HL-60 (cell line): ENCODE measurements around the gene GAP43.

Experiments used
- DNase-seq, 2 experiments: peaks; one replicate each; pipeline ENCODE4 v3.0.0-alpha.2; 2010 to 2020; ENCODE audit warnings: low read depth in 1 of 2, low spot score in 1 of 2
- H3K27ac ChIP-seq: fragments of 250-450 bp; sonication (Bioruptor Pico); replicated peaks from 2 replicates; pipeline ENCODE4 v1.5.1; 2020; ENCODE audit warnings: mild to moderate bottlenecking, moderate library complexity
- H3K27me3 ChIP-seq: fragments of 250-450 bp; sonication (Bioruptor Pico); 2 replicates; pipeline ENCODE4 v1.5.1; 2021; ENCODE audit warnings: mild to moderate bottlenecking, moderate library complexity; ENCODE audit not compliant: insufficient read depth, poor library complexity, severe bottlenecking
- H3K4me3 ChIP-seq: replicated peaks from 2 replicates; pipeline ENCODE4 v1.5.1; 2011; ENCODE audit warnings: mild to moderate bottlenecking, control low read depth, low read length; ENCODE audit not compliant: insufficient read depth
- CTCF ChIP-seq: IDR thresholded peaks from one replicate; pipeline ENCODE4 v1.5.1; 2011; ENCODE audit warnings: low read length, control low read depth, inconsistent platforms; ENCODE audit not compliant: insufficient read depth
- GABPA ChIP-seq: IDR thresholded peaks from 2 replicates; pipeline ENCODE4 v1.6.1; 2012; ENCODE audit warnings: low read depth
- POLR2AphosphoS5 ChIP-seq: IDR thresholded peaks from 2 replicates; pipeline ENCODE4 v1.6.1; 2012; ENCODE audit warnings: low read depth
- REST ChIP-seq: IDR thresholded peaks from 2 replicates; pipeline ENCODE4 v1.6.1; 2012; ENCODE audit warnings: low read depth; ENCODE audit not compliant: insufficient replicate concordance
- SPI1 ChIP-seq: IDR thresholded peaks from 2 replicates; pipeline ENCODE4 v1.6.1; 2012; ENCODE audit warnings: low read depth, mild to moderate bottlenecking, borderline replicate concordance

The GAP43 gene

GRCh38 chr3:115693868-115694267 lies 70.6 kb downstream of the GAP43 start:
- no peak overlapping the region for H3K4me3 ChIP-seq
- H3K27ac ChIP-seq: no peak overlapping the region
- no peak for DNase-seq
- no peak for TF ChIP-seq CTCF
- no peak for TF ChIP-seq SPI1
- no peak for TF ChIP-seq REST
- TF ChIP-seq POLR2AphosphoS5: no peak
- no peak for TF ChIP-seq GABPA
- H3K27me3 ChIP-seq: peaks cover 3% of the 10 kb centered on the region

GRCh38 chr3:115695090-115695489 lies 71.8 kb downstream of the GAP43 start:
- Histone ChIP-seq H3K27me3 (peaks cover 3% of the 10 kb centered on the region), H3K4me3 (no peak overlapping the region), H3K27ac (no peak overlapping the region)
- TF ChIP-seq SPI1 (no peak), GABPA (no peak), CTCF (no peak), POLR2AphosphoS5 (no peak), REST (no peak)
- no peak for DNase-seq

GRCh38 chr3:115697263-115698053 lies 74.1 kb downstream of the GAP43 start:
- no peak overlapping the region for H3K27ac ChIP-seq
- peak in 1 of 2 experiments; percentile 1 for DNase-seq
- TF ChIP-seq CTCF (no peak), GABPA (no peak), REST (no peak), POLR2AphosphoS5 (no peak), SPI1 (no peak)

More at GRCh38 chr3:115697263-115698053, 74.1 kb downstream of the GAP43 start:
- peaks cover 3% of the 10 kb centered on the region for H3K27me3 ChIP-seq
- no peak overlapping the region for H3K4me3 ChIP-seq
